NCI-H1092 treated with DMSO at 0.1 percent for 48 hours (cell line): Measurements from ENCODE around the gene CLEC16A.

Experiments
- DNase-seq: peaks from one replicate; lab custom pipeline; 2025; lab: John Stamatoyannopoulos, UW

The CLEC16A gene

GRCh38 chr16:11180489-11180888 lies 236.1 kb downstream of the CLEC16A start:
- DNase-seq = no peak

GRCh38 chr16:11181242-11181898 lies 237.0 kb downstream of the CLEC16A start:
- no peak for DNase-seq

- DNase-seq = no peak
Measured at GRCh38 chr16:11181899-11182279, 237.5 kb downstream of the CLEC16A start.

GRCh38 chr16:11182411-11182810 lies 238.0 kb downstream of the CLEC16A start:
- no peak for DNase-seq

GRCh38 chr16:11183035-11183812 lies 238.9 kb downstream of the CLEC16A start:
- DNase-seq = no peak

- DNase-seq = no peak
Measured at GRCh38 chr16:11183951-11184350, 239.6 kb downstream of the CLEC16A start.

GRCh38 chr16:11187522-11188023 lies 243.2 kb downstream of the CLEC16A start:
- DNase-seq = no peak

GRCh38 chr16:11188801-11189740 lies 244.7 kb downstream of the CLEC16A start:
- DNase-seq = no peak

GRCh38 chr16:11190588-11191560 lies 246.5 kb downstream of the CLEC16A start:
- DNase-seq = peak; percentile 47

- no peak for DNase-seq
Measured at GRCh38 chr16:11191665-11192064, 247.3 kb downstream of the CLEC16A start.

GRCh38 chr16:11193494-11193893 lies 249.1 kb downstream of the CLEC16A start:
- DNase-seq = no peak

- no peak for DNase-seq
Measured at GRCh38 chr16:11194913-11195312, 250.5 kb downstream of the CLEC16A start.

- DNase-seq = no peak
Measured at GRCh38 chr16:11196286-11196828, 252.0 kb downstream of the CLEC16A start.

GRCh38 chr16:11198375-11198774 lies 254.0 kb downstream of the CLEC16A start:
- no peak for DNase-seq

GRCh38 chr16:11198828-11199227 lies 254.5 kb downstream of the CLEC16A start:
- no peak for DNase-seq

- DNase-seq = no peak
Measured at GRCh38 chr16:11200592-11200991, 256.2 kb downstream of the CLEC16A start.

GRCh38 chr16:11201498-11202259 lies 257.3 kb downstream of the CLEC16A start:
- no peak for DNase-seq

- no peak for DNase-seq
Measured at GRCh38 chr16:11202260-11203091, 258.1 kb downstream of the CLEC16A start.

GRCh38 chr16:11203111-11203623 lies 258.8 kb downstream of the CLEC16A start:
- DNase-seq = peak; percentile 53
